ENCODE results near the gene SLC43A1. TPM values are rescaled to one million over a fixed set of nuclear protein-coding genes. Genes with fewer than 3 reads are reported as not detected.

Gene SLC43A1
- polyA plus RNA-seq, 1 donor: 14.1 TPM

GRCh38 chr11:57479021-57479663 lies 36.4 kb downstream of the SLC43A1 start:
- DNase-seq (ENCODE audit: low read depth): no peak

DNA sequence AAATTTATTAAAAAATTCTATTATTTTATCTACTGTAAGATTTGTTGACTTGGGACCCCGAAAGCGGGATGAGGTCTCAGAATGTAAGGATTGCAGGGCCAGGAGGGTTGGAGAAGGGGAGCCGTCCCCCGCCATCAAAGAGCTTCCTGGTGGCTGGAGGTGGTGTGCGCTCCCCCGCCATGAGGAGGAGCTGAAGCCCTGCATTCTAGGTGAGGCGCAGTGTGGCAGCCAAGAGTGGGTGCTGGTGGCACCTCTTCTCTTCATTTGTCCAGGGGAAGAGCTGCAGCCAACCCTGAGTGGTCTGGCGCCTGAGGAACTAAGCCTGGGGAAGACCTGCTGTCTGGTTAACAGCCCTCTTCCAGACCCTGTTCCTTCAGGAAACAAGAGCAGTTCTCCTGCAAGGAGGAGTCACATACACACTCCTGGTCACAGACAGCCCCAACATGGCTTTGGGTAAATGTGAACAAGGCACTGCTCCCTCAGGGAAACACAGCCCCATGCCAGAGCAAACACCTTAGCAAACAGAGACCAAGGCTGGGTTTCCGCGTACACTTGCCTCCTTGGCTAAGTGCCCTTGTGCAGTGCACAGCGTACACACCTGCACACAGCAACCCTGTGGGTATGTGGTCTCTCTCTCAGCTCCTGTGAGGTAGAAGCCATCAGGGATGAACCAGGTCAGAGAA lies 37.9 kb downstream of the SLC43A1 start:
- DNase-seq (ENCODE audit: low read depth): no peak

DNA sequence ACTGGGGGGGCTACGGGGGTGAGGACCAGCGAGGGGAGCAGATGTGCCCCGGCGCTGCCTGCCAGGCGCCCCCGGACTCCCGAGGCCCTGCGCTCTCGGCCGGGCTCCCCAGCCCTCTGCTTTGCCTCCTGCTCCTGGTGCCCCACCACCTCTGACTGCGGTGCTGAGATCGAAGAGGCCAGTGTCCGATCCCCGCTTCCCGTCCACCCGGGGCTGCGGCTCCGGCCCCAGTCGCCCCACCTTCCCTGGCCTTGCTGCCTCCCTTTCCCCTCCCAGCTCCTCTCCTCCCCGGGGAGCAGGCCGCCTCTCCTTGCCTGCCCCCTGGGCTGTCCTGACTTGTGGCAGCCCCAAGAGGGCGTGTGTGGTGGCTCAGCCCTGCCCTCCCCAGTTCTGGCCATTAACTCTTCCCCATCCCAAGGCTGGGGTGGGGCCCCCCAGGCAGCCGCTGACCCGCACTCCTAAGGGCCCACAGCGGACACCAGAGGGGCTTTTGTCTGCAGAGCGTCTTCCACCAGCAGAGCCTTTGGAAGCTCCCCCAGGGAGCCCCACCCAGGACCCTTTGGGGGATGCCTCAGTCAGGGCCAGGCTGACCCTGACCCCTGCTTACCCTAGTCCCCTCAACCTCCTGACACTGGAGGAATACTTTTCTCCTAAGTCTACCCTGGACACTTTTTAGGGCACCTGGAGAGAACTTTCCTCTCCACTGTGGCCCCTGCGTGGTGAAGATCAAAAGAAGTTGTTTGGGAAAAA lies 38.6 kb downstream of the SLC43A1 start:
- DNase-seq (ENCODE audit: low read depth): no peak

- no peak for DNase-seq (ENCODE audit: low read depth)
These were observed 39.3 kb downstream of the SLC43A1 start for GRCh38 chr11:57476047-57476756.

DNA sequence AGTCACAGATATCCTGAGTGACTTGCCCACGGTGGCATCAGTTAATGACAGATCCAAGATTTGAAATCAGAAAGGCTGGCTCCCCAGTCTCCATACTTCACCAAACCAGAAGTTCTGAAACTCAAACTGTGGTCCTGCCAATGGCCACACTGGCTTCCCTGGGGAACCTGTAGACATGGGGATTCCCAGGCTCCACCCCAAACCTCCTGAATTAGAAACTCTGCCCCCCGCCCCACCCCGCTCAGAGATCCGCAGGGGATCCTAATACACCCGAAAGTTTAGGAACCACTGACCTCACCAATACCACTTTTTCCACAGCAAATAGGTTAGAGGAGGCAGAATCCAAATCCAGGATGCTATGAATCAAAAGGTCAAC lies 39.8 kb downstream of the SLC43A1 start:
- no peak for DNase-seq (ENCODE audit: low read depth)

- no peak for DNase-seq (ENCODE audit: low read depth)
These were observed 40.3 kb downstream of the SLC43A1 start for GRCh38 chr11:57475191-57475590.

DNA sequence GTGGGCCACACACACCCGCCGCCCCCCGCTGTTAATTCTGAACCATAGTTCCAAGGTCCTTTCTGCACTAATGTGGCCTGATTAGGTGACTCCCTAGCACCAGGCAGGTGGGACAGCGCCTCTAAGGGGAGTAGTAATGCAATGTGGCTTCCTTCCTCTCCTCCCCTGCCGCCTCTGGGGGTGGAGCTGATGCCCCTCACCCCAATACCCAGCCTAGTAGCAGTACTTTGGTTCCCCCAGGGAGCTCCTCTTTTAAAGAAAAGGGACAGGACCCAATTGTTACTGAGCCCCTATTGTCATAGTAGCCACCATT lies 40.7 kb downstream of the SLC43A1 start:
- DNase-seq (ENCODE audit: low read depth): no peak

GRCh38 chr11:57474017-57474802 lies 41.3 kb downstream of the SLC43A1 start:
- DNase-seq (ENCODE audit: low read depth): no peak

DNA sequence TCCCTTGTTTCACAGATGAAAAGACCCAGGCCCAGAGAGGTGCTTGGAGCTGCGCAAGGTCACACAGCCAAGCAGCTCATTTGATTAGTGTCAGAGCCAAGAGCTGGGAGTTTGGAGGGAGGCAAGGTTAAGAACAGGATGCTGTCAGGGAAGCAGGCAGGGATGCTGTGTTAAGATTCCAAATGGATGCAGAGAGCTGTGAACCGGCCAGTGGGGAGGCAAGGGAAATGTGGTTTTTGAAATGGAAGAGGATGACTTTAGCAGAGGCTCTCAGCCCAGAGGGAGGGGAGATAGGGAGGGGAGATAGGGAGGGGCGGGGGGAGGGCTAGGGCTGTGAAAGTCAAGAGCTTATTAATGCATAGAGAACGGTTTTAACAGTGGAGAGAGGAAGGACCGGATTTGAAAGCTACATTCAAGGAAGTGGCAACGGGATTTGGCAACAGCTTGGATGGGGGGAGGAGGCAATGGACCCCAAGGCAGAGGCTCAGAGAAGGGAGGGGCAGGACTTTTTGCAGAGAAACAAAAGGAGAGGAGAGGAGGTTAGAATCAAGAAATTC lies 42.1 kb downstream of the SLC43A1 start:
- DNase-seq (ENCODE audit: low read depth): no peak

DNA sequence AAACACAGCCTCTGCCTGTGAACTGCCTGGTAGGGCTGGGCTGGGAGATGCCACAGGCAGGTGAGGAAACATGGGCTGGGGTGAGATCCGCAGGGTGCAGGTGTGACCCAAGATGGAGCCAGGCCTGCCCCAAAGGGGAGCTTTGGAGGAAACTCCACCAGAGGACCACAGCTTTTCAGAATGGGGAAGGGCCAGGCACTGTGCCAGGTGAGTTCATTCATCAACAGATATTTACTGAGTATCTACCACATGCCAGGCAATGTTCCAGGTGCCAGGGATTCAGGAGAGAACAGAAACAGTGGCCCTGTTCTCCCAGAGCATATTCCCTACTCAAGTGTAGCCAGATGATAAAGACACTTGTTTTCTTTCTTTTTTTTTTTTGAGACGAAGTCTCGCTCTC lies 44.0 kb downstream of the SLC43A1 start:
- DNase-seq (ENCODE audit: low read depth): no peak

GRCh38 chr11:57469268-57469667 lies 46.2 kb downstream of the SLC43A1 start:
- DNase-seq (ENCODE audit: low read depth): no peak

- no peak for DNase-seq (ENCODE audit: low read depth)
These were observed 47.2 kb downstream of the SLC43A1 start for GRCh38 chr11:57468276-57468675.

DNA sequence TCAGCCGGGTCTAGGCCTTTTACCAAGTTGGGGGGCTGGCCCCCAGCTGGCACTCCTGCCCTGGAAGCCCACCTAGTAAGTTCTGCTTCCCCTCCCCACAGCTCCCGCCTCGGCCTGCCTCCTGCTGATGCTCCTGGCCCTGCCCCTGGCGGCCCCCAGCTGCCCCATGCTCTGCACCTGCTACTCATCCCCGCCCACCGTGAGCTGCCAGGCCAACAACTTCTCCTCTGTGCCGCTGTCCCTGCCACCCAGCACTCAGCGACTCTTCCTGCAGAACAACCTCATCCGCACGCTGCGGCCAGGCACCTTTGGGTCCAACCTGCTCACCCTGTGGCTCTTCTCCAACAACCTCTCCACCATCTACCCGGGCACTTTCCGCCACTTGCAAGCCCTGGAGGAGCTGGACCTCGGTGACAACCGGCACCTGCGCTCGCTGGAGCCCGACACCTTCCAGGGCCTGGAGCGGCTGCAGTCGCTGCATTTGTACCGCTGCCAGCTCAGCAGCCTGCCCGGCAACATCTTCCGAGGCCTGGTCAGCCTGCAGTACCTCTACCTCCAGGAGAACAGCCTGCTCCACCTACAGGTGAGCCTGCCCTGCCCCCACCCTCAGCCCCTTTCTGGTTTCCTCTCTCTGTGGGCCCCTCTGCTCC lies 47.9 kb downstream of the SLC43A1 start:
- no peak for DNase-seq (ENCODE audit: low read depth)

- DNase-seq (ENCODE audit: low read depth): no peak
These were observed 48.8 kb downstream of the SLC43A1 start for GRCh38 chr11:57466680-57467079.

DNA sequence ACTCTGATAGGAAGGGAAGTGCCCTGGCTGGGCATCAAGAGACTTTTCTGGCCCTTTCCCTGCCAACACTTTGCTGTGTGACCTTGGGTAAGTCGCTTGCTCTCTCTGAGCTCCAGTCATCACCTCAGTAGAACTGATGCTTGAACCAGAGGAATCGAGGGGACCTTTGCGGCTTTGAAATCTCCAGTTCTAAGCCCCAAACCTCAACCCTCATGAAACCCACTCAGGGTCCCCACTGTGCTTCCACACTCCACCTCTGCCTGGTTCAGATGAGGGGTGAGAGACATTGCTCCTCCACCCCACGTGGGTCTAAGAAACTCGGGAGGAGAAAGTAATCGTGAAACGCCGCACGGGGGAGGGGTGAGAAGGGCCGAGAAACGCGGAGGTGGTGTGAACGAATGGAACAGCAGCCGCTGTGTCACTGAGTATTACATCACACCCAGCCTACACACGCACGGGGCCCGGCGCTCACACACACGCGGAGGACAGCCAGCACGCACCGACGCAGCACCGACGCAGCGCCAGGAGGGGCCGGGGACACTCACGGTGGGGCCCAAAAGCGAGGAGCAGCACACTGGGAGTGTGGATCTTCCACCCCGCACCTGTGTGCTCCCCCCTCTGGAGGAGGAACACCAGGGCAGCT lies 50.8 kb downstream of the SLC43A1 start:
- no peak for DNase-seq (ENCODE audit: low read depth)

DNA sequence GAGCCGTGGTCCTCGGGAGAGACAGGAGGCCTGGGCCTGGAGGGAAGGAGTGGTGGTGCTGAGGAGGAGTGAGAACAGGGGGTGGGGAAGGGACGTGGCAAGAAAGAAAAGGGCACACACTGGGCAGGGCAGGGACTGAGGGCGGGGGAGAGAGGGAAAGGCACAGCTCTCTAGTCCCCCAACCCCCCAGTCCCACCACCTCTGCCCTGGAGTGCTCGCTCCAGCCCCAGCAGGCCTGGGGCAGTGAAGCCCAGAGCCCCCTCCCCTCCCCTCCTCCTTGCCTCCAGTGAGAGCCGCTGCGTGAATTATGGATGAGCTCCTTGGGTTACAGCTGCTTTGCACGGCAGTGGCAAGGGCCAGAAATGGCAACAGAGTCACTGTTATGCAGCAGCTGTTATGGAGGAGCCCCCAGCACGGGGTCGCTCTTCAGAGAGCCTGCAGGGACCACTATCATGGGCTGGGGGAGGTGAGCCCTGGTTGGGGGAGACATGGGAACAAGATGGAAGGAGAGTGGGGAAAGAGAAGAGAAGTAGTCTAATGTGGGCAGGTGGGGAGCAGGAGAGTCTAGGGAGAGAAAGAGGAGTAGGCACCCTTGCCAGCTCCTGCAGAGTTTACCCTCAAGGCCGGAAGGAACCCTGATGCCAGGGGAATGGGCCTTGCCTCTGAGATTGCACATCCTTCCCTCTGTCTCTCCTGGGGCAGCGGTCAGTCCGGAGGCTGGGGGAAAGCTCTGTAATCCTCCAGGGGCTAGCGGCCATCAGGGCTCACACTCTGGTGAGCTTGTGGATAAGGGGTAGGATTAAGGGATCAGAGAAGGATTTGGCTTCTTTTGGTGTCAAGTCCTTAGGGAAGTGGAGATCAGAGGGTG lies 51.6 kb downstream of the SLC43A1 start:
- no peak for DNase-seq (ENCODE audit: low read depth)

GRCh38 chr11:57462597-57462996 lies 52.9 kb downstream of the SLC43A1 start:
- no peak for DNase-seq (ENCODE audit: low read depth)

DNA sequence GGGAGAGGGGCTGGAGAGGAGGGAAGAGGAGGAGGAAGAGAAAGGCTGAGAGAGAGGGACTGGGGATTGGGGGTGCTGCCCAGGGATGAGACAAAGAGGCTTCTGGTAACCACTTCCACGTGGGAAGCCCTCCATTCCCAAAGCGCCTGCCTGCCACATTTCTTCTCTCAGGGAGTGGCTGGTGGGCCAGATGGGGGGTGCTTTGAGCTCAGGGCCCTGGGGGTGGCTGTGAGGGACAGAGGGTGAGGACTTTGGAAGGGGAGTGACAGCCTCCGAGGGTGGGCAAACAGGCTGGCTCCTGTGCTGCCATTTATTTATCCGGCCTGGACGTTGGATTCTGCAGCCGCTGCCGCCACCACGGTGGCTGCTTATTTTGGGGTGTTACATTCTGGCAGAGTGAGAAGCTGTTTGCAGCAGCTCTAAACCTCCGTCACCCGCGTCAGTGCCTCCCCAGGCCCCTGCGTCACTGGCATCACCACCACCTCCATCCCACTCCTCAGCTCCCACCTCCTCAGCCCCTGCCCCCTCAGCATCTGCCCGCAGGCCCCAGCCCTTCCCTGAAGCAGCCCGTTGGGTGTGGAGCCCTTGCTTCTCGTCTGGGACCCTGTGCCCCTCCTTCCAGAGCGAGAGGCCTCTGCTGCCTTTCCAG lies 53.5 kb downstream of the SLC43A1 start:
- no peak for DNase-seq (ENCODE audit: low read depth)
